HepG2 (cell line): ENCODE measurements around the gene KANSL1L. TPM values are rescaled to one million over a fixed set of nuclear protein-coding genes. Genes with fewer than 3 reads are reported as not detected.
A peak's percentile ranks its signal among the peaks of the same experiment; 100 is the strongest.
"Not testable (repeated sequence)": the region's sequence is repeated elsewhere in the genome, so short reads cannot be mapped to it uniquely, and the experiment has no call there.

Source experiments
- FOXA1 ChIP-seq, 2 experiments: fragments of 450-650 bp in 1 of 2; sonication (generic) in 1 of 2; formaldehyde crosslinking in 1 of 2; IDR thresholded peaks; 2 replicates each; pipeline versions ENCODE4 v1.4.0 to v1.6.1; 2016 to 2020; ENCODE audit warnings: missing genetic modification reagents in 1 of 2
- FOXA3 ChIP-seq: IDR thresholded peaks from 2 replicates; pipeline ENCODE4 v1.6.1; 2016; ENCODE audit warnings: missing genetic modification reagents, missing compliant biosample characterization
- PITX1 ChIP-seq: sonication (generic); formaldehyde crosslinking; IDR thresholded peaks from 2 replicates; pipeline ENCODE4 v1.5.1; 2020; ENCODE audit warnings: mild to moderate bottlenecking, missing genetic modification reagents
- SALL1 ChIP-seq: sonication (generic); formaldehyde crosslinking; IDR thresholded peaks from 2 replicates; pipeline ENCODE4 v1.8.0; 2022; ENCODE audit warnings: mild to moderate bottlenecking, missing genetic modification reagents
- SNAPC2 ChIP-seq: sonication (generic); formaldehyde crosslinking; IDR thresholded peaks from 2 replicates; pipeline ENCODE4 v1.8.1; 2022; ENCODE audit warnings: mild to moderate bottlenecking, missing genetic modification reagents
- ZBTB42 ChIP-seq: sonication (generic); formaldehyde crosslinking; IDR thresholded peaks from 2 replicates; pipeline ENCODE4 v1.5.0; 2020; ENCODE audit warnings: mild to moderate bottlenecking, missing genetic modification reagents
- ZNF292 ChIP-seq: sonication (generic); formaldehyde crosslinking; IDR thresholded peaks from 2 replicates; pipeline ENCODE4 v1.8.1; 2022; ENCODE audit warnings: mild to moderate bottlenecking, low read depth, missing genetic modification reagents, borderline replicate concordance
- ZNF883 ChIP-seq: sonication (generic); formaldehyde crosslinking; IDR thresholded peaks from 2 replicates; pipeline ENCODE4 v1.5.1; 2020; ENCODE audit warnings: mild to moderate bottlenecking, missing genetic modification reagents; ENCODE audit errors: not compliant biosample characterization
- polyA plus RNA-seq, 8 experiments: library from polyadenylated mRNA; depleted of rRNA in 3 of 8; stranded (reverse) in 7 of 8; unstranded in 1 of 8; fragments of >200 nt; fragmentation: Illumina TruSeq in 4 of 8; extraction: Trizol in 4 of 8; gene quantifications; 2 replicates each; pipeline versions ENCODE4 v1.2.1 to v1.2.3, GENCODE V29; 2011 to 2016; ENCODE audit warnings: low read depth in 4 of 8, missing spikeins in 1 of 8, mixed read lengths in 1 of 8; ENCODE audit not compliant: insufficient read depth in 1 of 8
- total RNA-seq, 5 experiments: library from RNA; depleted of rRNA; stranded (reverse); fragments of >200 nt; fragmentation: Illumina TruSeq; extraction: Trizol; gene quantifications; 2 replicates each; pipeline ENCODE4 v1.2.3, GENCODE V29; 2016; ENCODE audit warnings: low read depth in 1 of 5
- TF ChIP-seq, protein P1 (sequence below): sonication (generic); formaldehyde crosslinking; IDR thresholded peaks from 2 replicates; pipeline ENCODE4 v1.5.1; 2020; ENCODE audit warnings: mild to moderate bottlenecking, missing genetic modification reagents, borderline replicate concordance
- TF ChIP-seq, protein P2 (sequence below): sonication (generic); formaldehyde crosslinking; IDR thresholded peaks from 2 replicates; pipeline ENCODE4 v1.5.0; 2020; ENCODE audit warnings: mild to moderate bottlenecking, missing genetic modification reagents, moderate library complexity
- TF ChIP-seq, protein P3 (sequence below): sonication (generic); formaldehyde crosslinking; IDR thresholded peaks from 2 replicates; pipeline ENCODE4 v1.4.0; 2020; ENCODE audit warnings: missing genetic modification reagents, low read depth, mild to moderate bottlenecking, borderline replicate concordance
- TF ChIP-seq, protein P4 (sequence below): sonication (generic); formaldehyde crosslinking; IDR thresholded peaks from 2 replicates; pipeline ENCODE4 v1.4.0; 2020; ENCODE audit warnings: mild to moderate bottlenecking, missing genetic modification reagents, borderline replicate concordance
- TF ChIP-seq, protein P5 (sequence below): sonication (generic); formaldehyde crosslinking; IDR thresholded peaks from 2 replicates; pipeline ENCODE4 v1.4.0; 2020; ENCODE audit warnings: mild to moderate bottlenecking, missing genetic modification reagents

The KANSL1L gene
- total and polyA plus RNA-seq, 2 of the 13 experiments (the other 11 are each of a cell fraction or from before 2014, with no cell fraction given), result 5.4 to 10.3 TPM

DNA sequence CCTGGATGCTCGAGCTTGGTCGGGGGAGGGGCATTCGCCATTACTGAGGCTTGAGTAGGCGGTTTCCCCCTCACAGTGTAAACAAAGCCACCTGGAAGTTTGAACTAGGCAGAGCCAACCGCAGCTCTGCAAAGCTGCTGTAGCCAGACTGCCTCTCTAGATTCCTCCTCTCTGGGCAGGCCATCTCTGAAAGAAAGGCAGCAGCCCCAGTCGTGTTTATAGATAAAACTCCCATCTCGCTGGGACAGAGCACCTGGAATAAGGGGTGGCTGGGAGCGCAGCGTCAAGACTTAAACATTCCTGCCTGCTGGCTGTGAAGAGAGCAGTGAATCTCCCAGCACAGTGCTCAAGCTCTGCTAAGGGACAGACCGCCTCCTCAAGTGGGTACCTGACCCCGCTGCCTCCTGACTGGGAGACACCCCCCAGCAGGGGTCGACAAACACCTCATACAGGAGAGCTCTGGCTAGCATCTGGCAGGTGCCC lies 10.4 kb upstream of the KANSL1L start (continued):
- TF ChIP-seq, protein P1, sequence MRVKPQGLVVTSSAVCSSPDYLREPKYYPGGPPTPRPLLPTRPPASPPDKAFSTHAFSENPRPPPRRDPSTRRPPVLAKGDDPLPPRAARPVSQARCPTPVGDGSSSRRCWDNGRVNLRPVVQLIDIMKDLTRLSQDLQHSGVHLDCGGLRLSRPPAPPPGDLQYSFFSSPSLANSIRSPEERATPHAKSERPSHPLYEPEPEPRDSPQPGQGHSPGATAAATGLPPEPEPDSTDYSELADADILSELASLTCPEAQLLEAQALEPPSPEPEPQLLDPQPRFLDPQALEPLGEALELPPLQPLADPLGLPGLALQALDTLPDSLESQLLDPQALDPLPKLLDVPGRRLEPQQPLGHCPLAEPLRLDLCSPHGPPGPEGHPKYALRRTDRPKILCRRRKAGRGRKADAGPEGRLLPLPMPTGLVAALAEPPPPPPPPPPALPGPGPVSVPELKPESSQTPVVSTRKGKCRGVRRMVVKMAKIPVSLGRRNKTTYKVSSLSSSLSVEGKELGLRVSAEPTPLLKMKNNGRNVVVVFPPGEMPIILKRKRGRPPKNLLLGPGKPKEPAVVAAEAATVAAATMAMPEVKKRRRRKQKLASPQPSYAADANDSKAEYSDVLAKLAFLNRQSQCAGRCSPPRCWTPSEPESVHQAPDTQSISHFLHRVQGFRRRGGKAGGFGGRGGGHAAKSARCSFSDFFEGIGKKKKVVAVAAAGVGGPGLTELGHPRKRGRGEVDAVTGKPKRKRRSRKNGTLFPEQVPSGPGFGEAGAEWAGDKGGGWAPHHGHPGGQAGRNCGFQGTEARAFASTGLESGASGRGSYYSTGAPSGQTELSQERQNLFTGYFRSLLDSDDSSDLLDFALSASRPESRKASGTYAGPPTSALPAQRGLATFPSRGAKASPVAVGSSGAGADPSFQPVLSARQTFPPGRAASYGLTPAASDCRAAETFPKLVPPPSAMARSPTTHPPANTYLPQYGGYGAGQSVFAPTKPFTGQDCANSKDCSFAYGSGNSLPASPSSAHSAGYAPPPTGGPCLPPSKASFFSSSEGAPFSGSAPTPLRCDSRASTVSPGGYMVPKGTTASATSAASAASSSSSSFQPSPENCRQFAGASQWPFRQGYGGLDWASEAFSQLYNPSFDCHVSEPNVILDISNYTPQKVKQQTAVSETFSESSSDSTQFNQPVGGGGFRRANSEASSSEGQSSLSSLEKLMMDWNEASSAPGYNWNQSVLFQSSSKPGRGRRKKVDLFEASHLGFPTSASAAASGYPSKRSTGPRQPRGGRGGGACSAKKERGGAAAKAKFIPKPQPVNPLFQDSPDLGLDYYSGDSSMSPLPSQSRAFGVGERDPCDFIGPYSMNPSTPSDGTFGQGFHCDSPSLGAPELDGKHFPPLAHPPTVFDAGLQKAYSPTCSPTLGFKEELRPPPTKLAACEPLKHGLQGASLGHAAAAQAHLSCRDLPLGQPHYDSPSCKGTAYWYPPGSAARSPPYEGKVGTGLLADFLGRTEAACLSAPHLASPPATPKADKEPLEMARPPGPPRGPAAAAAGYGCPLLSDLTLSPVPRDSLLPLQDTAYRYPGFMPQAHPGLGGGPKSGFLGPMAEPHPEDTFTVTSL, result 0 out of 2 replicates have a peak, but pooled peaks have one; percentile 27
- TF ChIP-seq FOXA1 (IDR thresholded peaks at IDR 0.05), result not testable (repeated sequence)
- TF ChIP-seq FOXA1 (CRISPR knock-in tag; IDR thresholded peaks at IDR 0.05) (peak; percentile 75), FOXA3 (peak; percentile 64), ZBTB42 (peak; percentile 36; the same call in 1 of the 2 replicates), PITX1 (CRISPR knock-in tag) (0 out of 2 replicates have a peak, but pooled peaks have one; percentile 7), ZNF292 (peak; percentile 43; the same call in 1 of the 2 replicates), SALL1 (CRISPR knock-in tag) (peak; percentile 20; the same call in 1 of the 2 replicates), SNAPC2 (peak; percentile 53; the same call in 1 of the 2 replicates), ZNF883 (CRISPR knock-in tag) (peak; percentile 22)
- TF ChIP-seq, protein P2, sequence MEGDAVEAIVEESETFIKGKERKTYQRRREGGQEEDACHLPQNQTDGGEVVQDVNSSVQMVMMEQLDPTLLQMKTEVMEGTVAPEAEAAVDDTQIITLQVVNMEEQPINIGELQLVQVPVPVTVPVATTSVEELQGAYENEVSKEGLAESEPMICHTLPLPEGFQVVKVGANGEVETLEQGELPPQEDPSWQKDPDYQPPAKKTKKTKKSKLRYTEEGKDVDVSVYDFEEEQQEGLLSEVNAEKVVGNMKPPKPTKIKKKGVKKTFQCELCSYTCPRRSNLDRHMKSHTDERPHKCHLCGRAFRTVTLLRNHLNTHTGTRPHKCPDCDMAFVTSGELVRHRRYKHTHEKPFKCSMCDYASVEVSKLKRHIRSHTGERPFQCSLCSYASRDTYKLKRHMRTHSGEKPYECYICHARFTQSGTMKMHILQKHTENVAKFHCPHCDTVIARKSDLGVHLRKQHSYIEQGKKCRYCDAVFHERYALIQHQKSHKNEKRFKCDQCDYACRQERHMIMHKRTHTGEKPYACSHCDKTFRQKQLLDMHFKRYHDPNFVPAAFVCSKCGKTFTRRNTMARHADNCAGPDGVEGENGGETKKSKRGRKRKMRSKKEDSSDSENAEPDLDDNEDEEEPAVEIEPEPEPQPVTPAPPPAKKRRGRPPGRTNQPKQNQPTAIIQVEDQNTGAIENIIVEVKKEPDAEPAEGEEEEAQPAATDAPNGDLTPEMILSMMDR (CRISPR knock-in tag), result peak; percentile 65
- TF ChIP-seq, protein P3, sequence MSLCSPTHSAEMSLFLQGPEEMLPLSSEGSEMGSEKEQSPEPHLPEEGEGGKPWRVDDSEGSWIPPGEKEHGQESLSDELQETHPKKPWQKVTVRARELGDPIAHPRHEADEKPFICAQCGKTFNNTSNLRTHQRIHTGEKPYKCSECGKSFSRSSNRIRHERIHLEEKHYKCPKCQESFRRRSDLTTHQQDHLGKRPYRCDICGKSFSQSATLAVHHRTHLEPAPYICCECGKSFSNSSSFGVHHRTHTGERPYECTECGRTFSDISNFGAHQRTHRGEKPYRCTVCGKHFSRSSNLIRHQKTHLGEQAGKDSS (CRISPR knock-in tag), result 0 out of 2 replicates have a peak, but pooled peaks have one; percentile 35
- TF ChIP-seq, protein P4, sequence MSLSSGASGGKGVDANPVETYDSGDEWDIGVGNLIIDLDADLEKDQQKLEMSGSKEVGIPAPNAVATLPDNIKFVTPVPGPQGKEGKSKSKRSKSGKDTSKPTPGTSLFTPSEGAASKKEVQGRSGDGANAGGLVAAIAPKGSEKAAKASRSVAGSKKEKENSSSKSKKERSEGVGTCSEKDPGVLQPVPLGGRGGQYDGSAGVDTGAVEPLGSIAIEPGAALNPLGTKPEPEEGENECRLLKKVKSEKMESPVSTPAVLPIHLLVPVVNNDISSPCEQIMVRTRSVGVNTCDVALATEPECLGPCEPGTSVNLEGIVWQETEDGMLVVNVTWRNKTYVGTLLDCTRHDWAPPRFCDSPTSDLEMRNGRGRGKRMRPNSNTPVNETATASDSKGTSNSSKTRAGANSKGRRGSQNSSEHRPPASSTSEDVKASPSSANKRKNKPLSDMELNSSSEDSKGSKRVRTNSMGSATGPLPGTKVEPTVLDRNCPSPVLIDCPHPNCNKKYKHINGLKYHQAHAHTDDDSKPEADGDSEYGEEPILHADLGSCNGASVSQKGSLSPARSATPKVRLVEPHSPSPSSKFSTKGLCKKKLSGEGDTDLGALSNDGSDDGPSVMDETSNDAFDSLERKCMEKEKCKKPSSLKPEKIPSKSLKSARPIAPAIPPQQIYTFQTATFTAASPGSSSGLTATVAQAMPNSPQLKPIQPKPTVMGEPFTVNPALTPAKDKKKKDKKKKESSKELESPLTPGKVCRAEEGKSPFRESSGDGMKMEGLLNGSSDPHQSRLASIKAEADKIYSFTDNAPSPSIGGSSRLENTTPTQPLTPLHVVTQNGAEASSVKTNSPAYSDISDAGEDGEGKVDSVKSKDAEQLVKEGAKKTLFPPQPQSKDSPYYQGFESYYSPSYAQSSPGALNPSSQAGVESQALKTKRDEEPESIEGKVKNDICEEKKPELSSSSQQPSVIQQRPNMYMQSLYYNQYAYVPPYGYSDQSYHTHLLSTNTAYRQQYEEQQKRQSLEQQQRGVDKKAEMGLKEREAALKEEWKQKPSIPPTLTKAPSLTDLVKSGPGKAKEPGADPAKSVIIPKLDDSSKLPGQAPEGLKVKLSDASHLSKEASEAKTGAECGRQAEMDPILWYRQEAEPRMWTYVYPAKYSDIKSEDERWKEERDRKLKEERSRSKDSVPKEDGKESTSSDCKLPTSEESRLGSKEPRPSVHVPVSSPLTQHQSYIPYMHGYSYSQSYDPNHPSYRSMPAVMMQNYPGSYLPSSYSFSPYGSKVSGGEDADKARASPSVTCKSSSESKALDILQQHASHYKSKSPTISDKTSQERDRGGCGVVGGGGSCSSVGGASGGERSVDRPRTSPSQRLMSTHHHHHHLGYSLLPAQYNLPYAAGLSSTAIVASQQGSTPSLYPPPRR (CRISPR knock-in tag), result 0 out of 2 replicates have a peak, but pooled peaks have one; percentile 30
- TF ChIP-seq, protein P5, sequence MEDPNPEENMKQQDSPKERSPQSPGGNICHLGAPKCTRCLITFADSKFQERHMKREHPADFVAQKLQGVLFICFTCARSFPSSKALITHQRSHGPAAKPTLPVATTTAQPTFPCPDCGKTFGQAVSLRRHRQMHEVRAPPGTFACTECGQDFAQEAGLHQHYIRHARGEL (CRISPR knock-in tag), result peak; percentile 100
